Smooth muscle cell (in vitro differentiated cells): ENCODE results near the gene IRGC. TPM values are rescaled to one million over a fixed set of nuclear protein-coding genes. Genes with fewer than 3 reads are reported as not detected.

Source experiments
- DNase-seq: peaks from one replicate; lab custom pipeline; 2025; ENCODE audit not compliant: unreplicated experiment; lab: John Stamatoyannopoulos, UW
- H2AFZ ChIP-seq: fragments of 200-600 bp; sonication (generic); 2 replicates; pipeline ENCODE4 v1.6.0; 2016; ENCODE audit warnings: antibody characterized with exemption, low read depth, mild to moderate bottlenecking
- H3F3A ChIP-seq: fragments of 200-600 bp; sonication (generic); 2 replicates; pipeline ENCODE4 v1.6.0; 2017; ENCODE audit warnings: antibody characterized with exemption, low read depth
- H3K27ac ChIP-seq: fragments of 200-600 bp; sonication (generic); 2 replicates; pipeline ENCODE4 v1.5.1; 2016; ENCODE audit warnings: low read depth, mild to moderate bottlenecking
- H3K27me3 ChIP-seq: fragments of 200-600 bp; sonication (generic); 2 replicates; pipeline ENCODE4 v1.6.1; 2016; ENCODE audit warnings: low read depth, mild to moderate bottlenecking
- H3K36me3 ChIP-seq: fragments of 200-600 bp; sonication (generic); 2 replicates; pipeline ENCODE4 v1.5.1; 2016; ENCODE audit warnings: low read depth
- H3K4me1 ChIP-seq: fragments of 200-600 bp; sonication (generic); 2 replicates; pipeline ENCODE4 v1.5.1; 2016; ENCODE audit warnings: low read depth
- H3K4me2 ChIP-seq: fragments of 200-600 bp; sonication (generic); 2 replicates; pipeline ENCODE4 v1.6.0; 2016; ENCODE audit warnings: mild to moderate bottlenecking
- H3K4me3 ChIP-seq: fragments of 200-600 bp; sonication (generic); 2 replicates; pipeline ENCODE4 v1.5.1; 2016; ENCODE audit warnings: mild to moderate bottlenecking
- H3K79me2 ChIP-seq: fragments of 200-600 bp; sonication (generic); 2 replicates; pipeline ENCODE4 v1.6.0; 2016; ENCODE audit warnings: low read depth, mild to moderate bottlenecking
- H3K9ac ChIP-seq: fragments of 200-600 bp; sonication (generic); 2 replicates; pipeline ENCODE4 v1.6.0; 2016; ENCODE audit warnings: low read depth
- H3K9me3 ChIP-seq: fragments of 200-600 bp; sonication (generic); replicated peaks from 2 replicates; pipeline ENCODE4 v1.5.1; 2016; ENCODE audit warnings: low read depth
- H4K20me1 ChIP-seq: fragments of 200-600 bp; sonication (generic); 2 replicates; pipeline ENCODE4 v1.6.0; 2016; ENCODE audit warnings: low read depth
- WGBS: methylation state at CpG from one replicate; pipeline ENCODE4 v1.1.7; 2016; ENCODE audit warnings: low lambda C conversion rate; 5-methylcytosine and 5-hydroxymethylcytosine counted together
- polyA plus RNA-seq: library from polyadenylated mRNA; unstranded; fragments of >200 nt; fragmentation: Nextera tagmentation; extraction: Ambion mirVana; gene quantifications from 2 replicates; pipeline ENCODE4 v1.2.1, GENCODE V29; 2016
- total RNA-seq: library from RNA; depleted of rRNA; stranded (reverse); fragments of >200 nt; gene quantifications from 2 replicates; pipeline ENCODE4 v1.2.3, GENCODE V29; 2014
- TF ChIP-seq, protein P1 (sequence below): fragments of 200-600 bp; sonication (generic); IDR thresholded peaks from 2 replicates; pipeline ENCODE4 v1.5.1; 2017; ENCODE audit warnings: borderline replicate concordance, mild to moderate bottlenecking, antibody characterized with exemption; ENCODE audit not compliant: insufficient read depth, poor library complexity, severe bottlenecking

IRGC gene
- total and polyA plus RNA-seq, 2 experiments from 2014 or later, result not detected

DNA sequence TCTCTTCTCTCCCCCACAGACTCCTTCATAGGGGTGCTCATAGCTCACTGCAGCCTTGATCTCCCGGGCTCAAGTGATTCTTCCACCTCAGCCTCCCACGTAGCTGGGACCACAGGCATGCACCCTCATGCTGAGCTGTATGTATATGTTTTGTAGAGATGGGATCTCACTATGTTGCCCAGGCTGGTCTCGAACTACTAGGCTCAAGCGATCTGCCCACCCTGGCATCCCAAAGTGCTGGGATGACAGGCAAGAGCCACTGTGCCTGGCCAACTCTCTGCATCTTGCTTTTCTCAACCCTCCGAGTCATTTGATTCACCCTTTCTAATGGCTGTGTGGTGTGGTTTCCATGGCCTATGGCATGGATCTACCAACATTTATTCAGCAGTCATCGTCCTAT, 10.1 kb upstream of the IRGC start:
- H3K9me3 ChIP-seq, result no peaks in the 10 kb centered on the region
- H3K4me2 ChIP-seq, result no peak overlapping the region
- no peaks in the 10 kb centered on the region for H3K27me3 ChIP-seq
- TF ChIP-seq, protein P1, sequence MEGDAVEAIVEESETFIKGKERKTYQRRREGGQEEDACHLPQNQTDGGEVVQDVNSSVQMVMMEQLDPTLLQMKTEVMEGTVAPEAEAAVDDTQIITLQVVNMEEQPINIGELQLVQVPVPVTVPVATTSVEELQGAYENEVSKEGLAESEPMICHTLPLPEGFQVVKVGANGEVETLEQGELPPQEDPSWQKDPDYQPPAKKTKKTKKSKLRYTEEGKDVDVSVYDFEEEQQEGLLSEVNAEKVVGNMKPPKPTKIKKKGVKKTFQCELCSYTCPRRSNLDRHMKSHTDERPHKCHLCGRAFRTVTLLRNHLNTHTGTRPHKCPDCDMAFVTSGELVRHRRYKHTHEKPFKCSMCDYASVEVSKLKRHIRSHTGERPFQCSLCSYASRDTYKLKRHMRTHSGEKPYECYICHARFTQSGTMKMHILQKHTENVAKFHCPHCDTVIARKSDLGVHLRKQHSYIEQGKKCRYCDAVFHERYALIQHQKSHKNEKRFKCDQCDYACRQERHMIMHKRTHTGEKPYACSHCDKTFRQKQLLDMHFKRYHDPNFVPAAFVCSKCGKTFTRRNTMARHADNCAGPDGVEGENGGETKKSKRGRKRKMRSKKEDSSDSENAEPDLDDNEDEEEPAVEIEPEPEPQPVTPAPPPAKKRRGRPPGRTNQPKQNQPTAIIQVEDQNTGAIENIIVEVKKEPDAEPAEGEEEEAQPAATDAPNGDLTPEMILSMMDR, result no peak
- no peaks in the 10 kb centered on the region for H3K36me3 ChIP-seq
- no peak overlapping the region for H2AFZ ChIP-seq
- WGBS, result 73% methylated on average over 6 of the region's 6 CpGs
- no peak overlapping the region for H3K9ac ChIP-seq
- no peaks in the 10 kb centered on the region for H4K20me1 ChIP-seq
- no peak overlapping the region for H3K4me3 ChIP-seq
- no peaks in the 10 kb centered on the region for H3K79me2 ChIP-seq
- H3K27ac ChIP-seq, result no peak overlapping the region
- H3K4me1 ChIP-seq, result no peaks in the 10 kb centered on the region
- DNase-seq, result no peak
- no peaks in the 10 kb centered on the region for H3F3A ChIP-seq

DNA sequence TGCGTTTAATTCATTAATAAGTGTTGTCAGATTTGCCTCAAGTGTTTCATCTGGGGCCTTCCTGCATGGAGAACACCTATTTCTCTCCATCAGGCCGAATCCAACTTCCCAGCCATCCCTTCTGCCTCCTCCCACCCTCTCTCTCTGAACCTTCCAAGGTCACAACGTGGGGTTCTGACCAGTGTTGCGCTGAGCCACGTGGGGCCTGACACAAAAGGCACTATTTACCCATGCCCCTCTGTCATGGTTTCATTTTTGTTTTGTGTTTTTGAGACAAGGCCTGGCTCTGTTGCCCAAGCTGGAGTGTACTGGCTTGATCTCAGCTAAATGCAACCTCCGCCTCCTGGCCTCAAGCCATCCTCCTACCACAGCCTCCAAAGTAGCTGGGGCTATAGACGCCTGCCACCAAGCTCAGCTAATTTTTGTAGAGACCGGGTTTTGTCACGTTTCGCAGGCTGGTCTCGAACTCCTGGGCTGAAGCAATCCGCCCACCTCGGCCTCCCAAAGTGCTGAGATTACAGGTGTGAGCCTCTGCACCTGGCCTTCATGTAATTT, 8.6 kb upstream of the IRGC start:
- Histone ChIP-seq H3K4me2 (no peak overlapping the region), H3K27ac (no peak overlapping the region), H3K36me3 (no peaks in the 10 kb centered on the region), H3K79me2 (no peaks in the 10 kb centered on the region), H3K9ac (no peak overlapping the region), H3K27me3 (no peaks in the 10 kb centered on the region), H2AFZ (no peak overlapping the region), H3K9me3 (no peaks in the 10 kb centered on the region), H3K4me1 (no peaks in the 10 kb centered on the region), H3K4me3 (no peak overlapping the region), H4K20me1 (no peaks in the 10 kb centered on the region), H3F3A (no peaks in the 10 kb centered on the region)
- WGBS, result 80% methylated on average over 13 of the region's 13 CpGs
- no peak for DNase-seq
- TF ChIP-seq, protein P1, result no peak

GRCh38 chr19:43708716-43709115, 7.2 kb upstream of the IRGC start:
- Histone ChIP-seq H2AFZ (no peak overlapping the region), H3K4me2 (no peak overlapping the region), H3K79me2 (no peaks in the 10 kb centered on the region), H3F3A (no peaks in the 10 kb centered on the region), H3K36me3 (no peaks in the 10 kb centered on the region), H3K4me1 (no peaks in the 10 kb centered on the region), H3K9ac (no peak overlapping the region), H3K27ac (no peak overlapping the region), H3K9me3 (no peaks in the 10 kb centered on the region), H4K20me1 (no peaks in the 10 kb centered on the region), H3K27me3 (no peaks in the 10 kb centered on the region), H3K4me3 (no peak overlapping the region)
- TF ChIP-seq, protein P1, result no peak
- 67% methylated on average over 2 of the region's 2 CpGs for WGBS
- DNase-seq, result no peak

- 76% methylated on average over 12 of the region's 12 CpGs for WGBS
- no peaks in the 10 kb centered on the region for H3K79me2 ChIP-seq
Measured at GRCh38 chr19:43711751-43712355, 4.0 kb upstream of the IRGC start.

More at GRCh38 chr19:43711751-43712355, 4.0 kb upstream of the IRGC start:
- H3F3A ChIP-seq, result no peaks in the 10 kb centered on the region
- H3K27me3 ChIP-seq, result no peaks in the 10 kb centered on the region
- TF ChIP-seq, protein P1, result no peak
- no peak overlapping the region for H3K4me2 ChIP-seq
- DNase-seq, result no peak
- H4K20me1 ChIP-seq, result no peaks in the 10 kb centered on the region
- H3K9ac ChIP-seq, result no peak overlapping the region
- H3K4me3 ChIP-seq, result no peak overlapping the region
- no peak overlapping the region for H3K27ac ChIP-seq
- no peaks in the 10 kb centered on the region for H3K9me3 ChIP-seq
- no peaks in the 10 kb centered on the region for H3K4me1 ChIP-seq
- no peaks in the 10 kb centered on the region for H3K36me3 ChIP-seq
- H2AFZ ChIP-seq, result no peak overlapping the region
